HCT116 (cell line): Measurements from ENCODE around the gene OR2T29. TPM values are rescaled to one million over a fixed set of nuclear protein-coding genes. Genes with fewer than 3 reads are reported as not detected.

Source experiments
- ATAC-seq: fragments of 200-7000 bp; cut with Tn5 transposase; 2 replicates; pipeline ENCODE4 v1.9.1; 2020; ENCODE audit warnings: mild to moderate bottlenecking, moderate library complexity
- BruUV-seq: library from RNA; stranded (reverse); fragments of 400-500 nt; replicated peaks from 2 replicates; lab custom pipeline; 2021; lab: Mats Ljungman, UMichigan
- CTCF ChIA-PET: fragments of 300-600 bp; sonication (Branson Sonifier 250); formaldehyde crosslinking; loops from one replicate; lab custom pipeline; 2021; ENCODE audit warnings: antibody characterized with exemption; lab: Charles Lee
- POLR2A ChIA-PET: fragments of 300-600, 350-600 bp; sonication (Branson Sonifier 250); formaldehyde crosslinking; loops from one replicate; lab custom pipeline; 2021; ENCODE audit warnings: antibody characterized with exemption; lab: Charles Lee
- RAD21 ChIA-PET, 2 experiments: fragments of 300-600 bp; sonication (Branson Sonifier 250); formaldehyde crosslinking; loops; one replicate each; lab custom pipeline; 2023; ENCODE audit warnings: low total read pairs in 2 of 2; ENCODE audit not compliant: uncharacterized antibody in 2 of 2, unreplicated experiment in 2 of 2, low non-redundant PET in 1 of 2; lab: Charles Lee
- DNase-seq: peaks from one replicate; pipeline ENCODE4 v3.0.0-alpha.2; 2010; ENCODE audit warnings: low read depth, low spot score
- H2AFZ ChIP-seq: fragments of 200-600 bp; shearing (Covaris generic), sonication (generic); 2 replicates; pipeline ENCODE4 v1.6.1; 2017; ENCODE audit warnings: low read depth, mixed run types, mixed read lengths, antibody characterized with exemption, low read length; ENCODE audit not compliant: poor library complexity, severe bottlenecking
- H3K27ac ChIP-seq: 2 replicates; pipeline ENCODE4 v1.5.1; 2012; ENCODE audit warnings: low read depth, low read length
- H3K27me3 ChIP-seq: fragments of 200-600 bp; sonication (generic); 2 replicates; pipeline ENCODE4 v1.6.1; 2016; ENCODE audit warnings: mixed run types, low read length, mixed read lengths; ENCODE audit not compliant: insufficient read depth
- H3K36me3 ChIP-seq, 2 experiments: fragments of 200-500 bp in 1 of 2; fragments of 200-600 bp in 1 of 2; sonication (Bioruptor generic) in 1 of 2; sonication (generic) in 1 of 2; 2 replicates each; pipeline versions ENCODE4 v1.5.1 to v1.6.1; 2014 to 2016; ENCODE audit warnings: low read length in 2 of 2, inconsistent platforms in 1 of 2, mixed read lengths in 1 of 2, mixed run types in 1 of 2; ENCODE audit not compliant: insufficient read depth in 2 of 2, control insufficient read depth in 1 of 2
- H3K4me1 ChIP-seq, 2 experiments: fragments of 200-600 bp in 1 of 2; sonication (generic) in 1 of 2; 2 replicates each; pipeline versions ENCODE4 v1.5.1 to v1.6.1; 2012 to 2017; ENCODE audit warnings: low read length in 2 of 2, inconsistent platforms in 1 of 2, mild to moderate bottlenecking in 1 of 2, mixed read lengths in 1 of 2, mixed run types in 1 of 2, moderate library complexity in 1 of 2; ENCODE audit not compliant: insufficient read depth in 2 of 2, control insufficient read depth in 1 of 2
- H3K4me2 ChIP-seq: fragments of 200-600 bp; sonication (generic); 2 replicates; pipeline ENCODE4 v1.6.1; 2017; ENCODE audit warnings: mixed run types, low read length, mixed read lengths
- H3K4me3 ChIP-seq, 2 experiments: fragments of 200-600 bp in 1 of 2; sonication (generic) in 1 of 2; replicated peaks in 1 of 2; 2 replicates each; pipeline ENCODE4 v1.5.1; 2011 to 2016; ENCODE audit warnings: low read length in 2 of 2, control low read depth in 1 of 2, low read depth in 1 of 2, mild to moderate bottlenecking in 1 of 2, mixed read lengths in 1 of 2, mixed run types in 1 of 2
- H3K79me2 ChIP-seq: fragments of 200-600 bp; sonication (generic); 2 replicates; pipeline ENCODE4 v1.6.1; 2017; ENCODE audit warnings: mild to moderate bottlenecking, mixed run types, low read length, moderate library complexity, mixed read lengths; ENCODE audit not compliant: insufficient read depth
- H3K9ac ChIP-seq: fragments of 200-600 bp; sonication (generic); 2 replicates; pipeline ENCODE4 v1.6.1; 2016; ENCODE audit warnings: low read length, mixed read lengths
- H3K9me2 ChIP-seq: fragments of 200-600 bp; sonication (generic), shearing (Covaris generic); 2 replicates; pipeline ENCODE4 v1.6.1; 2017; ENCODE audit warnings: mixed run types, mild to moderate bottlenecking, moderate library complexity; ENCODE audit not compliant: insufficient read depth
- H3K9me3 ChIP-seq, 2 experiments: fragments of 200-500 bp in 1 of 2; fragments of 200-600 bp in 1 of 2; sonication (Bioruptor generic) in 1 of 2; sonication (generic) in 1 of 2; 2 replicates each; pipeline ENCODE4 v1.6.1; 2014 to 2017; ENCODE audit warnings: low read length in 2 of 2, mixed read lengths in 2 of 2, inconsistent platforms in 1 of 2, low read depth in 1 of 2, mild to moderate bottlenecking in 1 of 2, mixed run types in 1 of 2, moderate library complexity in 1 of 2; ENCODE audit not compliant: control insufficient read depth in 1 of 2, insufficient read depth in 1 of 2
- H4K20me1 ChIP-seq: fragments of 200-600 bp; sonication (generic), shearing (Covaris generic); 2 replicates; pipeline ENCODE4 v1.6.1; 2017; ENCODE audit warnings: mixed run types, mild to moderate bottlenecking, moderate library complexity; ENCODE audit not compliant: insufficient read depth
- ATF3 ChIP-seq: IDR thresholded peaks from 2 replicates; pipeline ENCODE4 v1.6.1; 2012
- CBX3 ChIP-seq: IDR thresholded peaks from 2 replicates; pipeline ENCODE4 v1.6.1; 2012; ENCODE audit warnings: low read depth
- CEBPB ChIP-seq: IDR thresholded peaks from 2 replicates; pipeline ENCODE4 v1.6.1; 2012; ENCODE audit warnings: low read depth
- ELF1 ChIP-seq: IDR thresholded peaks from 2 replicates; pipeline ENCODE4 v1.6.1; 2012; ENCODE audit warnings: low read depth, borderline replicate concordance
- EZH2 ChIP-seq: fragments of 200-600 bp; sonication (generic); IDR thresholded peaks from 2 replicates; pipeline ENCODE4 v1.6.1; 2017; ENCODE audit warnings: antibody characterized with exemption, mixed run types
- EZH2phosphoT487 ChIP-seq: fragments of 200-600 bp; IDR thresholded peaks from 2 replicates; pipeline ENCODE4 v1.6.1; 2018; ENCODE audit warnings: antibody characterized with exemption, borderline replicate concordance
- FOSL1 ChIP-seq: IDR thresholded peaks from 2 replicates; pipeline ENCODE4 v1.6.1; 2012; ENCODE audit warnings: low read depth
- JUND ChIP-seq: IDR thresholded peaks from 2 replicates; pipeline ENCODE4 v1.6.1; 2012
- RAD21 ChIP-seq: IDR thresholded peaks from 2 replicates; pipeline ENCODE4 v1.6.1; 2012; ENCODE audit warnings: low read depth, mild to moderate bottlenecking
- SIN3A ChIP-seq: IDR thresholded peaks from 2 replicates; pipeline ENCODE4 v1.6.1; 2012; ENCODE audit warnings: low read depth
- SRF ChIP-seq: IDR thresholded peaks from 2 replicates; pipeline ENCODE4 v1.6.1; 2012; ENCODE audit warnings: low read depth
- TCF7L2 ChIP-seq: IDR thresholded peaks from 2 replicates; pipeline ENCODE4 v1.7.0; 2011; ENCODE audit warnings: borderline replicate concordance, inconsistent platforms; ENCODE audit not compliant: insufficient read depth, insufficient read length; ENCODE audit errors: extremely low read depth
- ZBTB33 ChIP-seq: IDR thresholded peaks from 2 replicates; pipeline ENCODE4 v1.6.1; 2011; ENCODE audit warnings: mild to moderate bottlenecking, low read length, moderate library complexity; ENCODE audit not compliant: insufficient replicate concordance; ENCODE audit errors: extremely low read depth
- ZNF274 ChIP-seq: fragments of 200-500 bp; sonication (Bioruptor generic); IDR thresholded peaks from 2 replicates; pipeline ENCODE4 v1.6.1; 2014; ENCODE audit warnings: mild to moderate bottlenecking, low read depth, low read length, inconsistent platforms
- intact Hi-C: fragments of 100-400 bp; cut with micrococcal nuclease; formaldehyde crosslinking; loops from 2 replicates; pipeline ENCODE4 v1.10.0; 2022
- total RNA-seq: library from RNA; stranded (reverse); gene quantifications from one replicate; pipeline ENCODE4 v1.2.1, GENCODE V29; 2021; ENCODE audit not compliant: unreplicated experiment
- TF ChIP-seq, protein P1 (sequence below), 3 experiments: fragments of 200-600 bp in 1 of 3; sonication (generic) in 1 of 3; IDR thresholded peaks in 2 of 3; conservative IDR thresholded peaks in 1 of 3; 2 replicates each; pipeline ENCODE4 v1.5.1; 2012 to 2017; ENCODE audit warnings: low read depth in 2 of 3, low read length in 2 of 3, antibody characterized with exemption in 1 of 3, borderline replicate concordance in 1 of 3, control low read depth in 1 of 3, mild to moderate bottlenecking in 1 of 3, mixed read lengths in 1 of 3, mixed run types in 1 of 3, moderate library complexity in 1 of 3; ENCODE audit not compliant: insufficient read depth in 1 of 3

OR2T29 gene
- total RNA-seq, 1 experiment from 2014 or later: not detected

DNA sequence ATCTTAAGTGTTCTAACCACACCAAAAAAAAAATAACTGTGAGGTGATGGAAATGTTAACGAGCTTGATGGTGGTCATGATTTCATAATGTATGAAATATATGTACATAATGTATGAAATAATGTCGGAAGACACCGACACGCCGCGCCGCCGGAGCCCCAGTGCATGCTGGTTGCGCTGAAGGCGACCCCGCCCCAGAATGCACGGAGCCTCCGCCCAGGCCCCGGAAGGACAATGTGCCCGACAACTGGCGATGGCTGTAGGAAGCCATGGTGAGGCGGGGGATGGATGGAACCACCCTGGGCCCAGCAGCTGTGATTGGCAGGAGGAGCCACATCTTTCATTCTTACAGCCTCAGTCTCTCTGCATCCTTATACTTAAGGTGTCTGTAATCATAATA, 27.5 kb upstream of the OR2T29 start:
- Histone ChIP-seq H3K9ac (no peak overlapping the region), H3K79me2 (no peaks in the 10 kb centered on the region), H3K9me3 (no peaks in the 10 kb centered on the region), H3K4me2 (no peak overlapping the region), H3K36me3 (no peaks in the 10 kb centered on the region), H3K27ac (no peak overlapping the region), H3K9me2 (no peaks in the 10 kb centered on the region), H3K4me1 (no peaks in the 10 kb centered on the region), H4K20me1 (no peaks in the 10 kb centered on the region), H2AFZ (no peak overlapping the region), H3K27me3 (no peaks in the 10 kb centered on the region), H3K4me3 (no peak overlapping the region)
- BruUV-seq: no TSS peak
- TF ChIP-seq EZH2phosphoT487: no peak
- TF ChIP-seq FOSL1: no peak
- no peak for TF ChIP-seq EZH2
- TF ChIP-seq ELF1: no peak
- TF ChIP-seq, protein P1, sequence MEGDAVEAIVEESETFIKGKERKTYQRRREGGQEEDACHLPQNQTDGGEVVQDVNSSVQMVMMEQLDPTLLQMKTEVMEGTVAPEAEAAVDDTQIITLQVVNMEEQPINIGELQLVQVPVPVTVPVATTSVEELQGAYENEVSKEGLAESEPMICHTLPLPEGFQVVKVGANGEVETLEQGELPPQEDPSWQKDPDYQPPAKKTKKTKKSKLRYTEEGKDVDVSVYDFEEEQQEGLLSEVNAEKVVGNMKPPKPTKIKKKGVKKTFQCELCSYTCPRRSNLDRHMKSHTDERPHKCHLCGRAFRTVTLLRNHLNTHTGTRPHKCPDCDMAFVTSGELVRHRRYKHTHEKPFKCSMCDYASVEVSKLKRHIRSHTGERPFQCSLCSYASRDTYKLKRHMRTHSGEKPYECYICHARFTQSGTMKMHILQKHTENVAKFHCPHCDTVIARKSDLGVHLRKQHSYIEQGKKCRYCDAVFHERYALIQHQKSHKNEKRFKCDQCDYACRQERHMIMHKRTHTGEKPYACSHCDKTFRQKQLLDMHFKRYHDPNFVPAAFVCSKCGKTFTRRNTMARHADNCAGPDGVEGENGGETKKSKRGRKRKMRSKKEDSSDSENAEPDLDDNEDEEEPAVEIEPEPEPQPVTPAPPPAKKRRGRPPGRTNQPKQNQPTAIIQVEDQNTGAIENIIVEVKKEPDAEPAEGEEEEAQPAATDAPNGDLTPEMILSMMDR (IDR thresholded peaks at IDR 0.05 in 2 of 3, conservative IDR thresholded peaks at IDR 0.05 in 1 of 3; ENCODE audit: borderline replicate concordance in 1 of 3, insufficient read depth in 1 of 3, low read depth in 2 of 3, low read length in 2 of 3): no peak
- no peak for TF ChIP-seq RAD21
- TF ChIP-seq TCF7L2: no peak
- no peak for TF ChIP-seq ZNF274
- TF ChIP-seq CEBPB: no peak
- TF ChIP-seq CBX3: no peak
- TF ChIP-seq SIN3A: no peak
- TF ChIP-seq SRF: no peak
- no peak for TF ChIP-seq ATF3
- no peak for TF ChIP-seq ZBTB33
- no peak for TF ChIP-seq JUND
- ChIA-PET RAD21 (no interaction called here), CTCF (no interaction called here), POLR2A (no interaction called here)
- DNase-seq (no peak), ATAC-seq (no peak)
- intact Hi-C loops: no loop called here
